ENCODE results near the gene APEX1.

APEX1 gene

DNA sequence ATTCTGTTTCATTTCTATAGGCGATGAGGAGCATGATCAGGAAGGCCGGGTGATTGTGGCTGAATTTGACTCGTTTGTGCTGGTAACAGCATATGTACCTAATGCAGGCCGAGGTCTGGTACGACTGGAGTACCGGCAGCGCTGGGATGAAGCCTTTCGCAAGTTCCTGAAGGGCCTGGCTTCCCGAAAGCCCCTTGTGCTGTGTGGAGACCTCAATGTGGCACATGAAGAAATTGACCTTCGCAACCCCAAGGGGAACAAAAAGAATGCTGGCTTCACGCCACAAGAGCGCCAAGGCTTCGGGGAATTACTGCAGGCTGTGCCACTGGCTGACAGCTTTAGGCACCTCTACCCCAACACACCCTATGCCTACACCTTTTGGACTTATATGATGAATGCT, 1.9 kb downstream of the APEX1 start:
- H3K9ac ChIP-seq (ENCODE audit: low read depth in 1 of 2, low read length in 2 of 2), result peak overlapping the region in 1 of 2 donors; percentile 10
- H3K27me3 ChIP-seq (ENCODE audit: control insufficient read depth in 1 of 2, insufficient read depth in 2 of 2, low read length in 2 of 2), result no peaks in the 10 kb centered on the region
- H3K4me1 ChIP-seq (ENCODE audit: control insufficient read depth in 1 of 2, insufficient read depth in 2 of 2, low read length in 2 of 2), result peaks cover 40 to 43% of the 10 kb centered on the region in 2 donors
- no peak overlapping the region for H3K27ac ChIP-seq (ENCODE audit: low read depth, low read length)
- no peaks in the 10 kb centered on the region for H3K9me3 ChIP-seq (ENCODE audit: control insufficient read depth in 1 of 2, low read length in 2 of 2)
- H3K36me3 ChIP-seq (ENCODE audit: control insufficient read depth in 1 of 2, insufficient read depth in 2 of 2, low read length in 2 of 2), result peaks cover 35 to 36% of the 10 kb centered on the region in 2 donors
- peak overlapping the region in 1 of 2 donors; percentile 0 for H3K4me3 ChIP-seq (ENCODE audit: low read depth in 1 of 2, low read length in 2 of 2)

DNA sequence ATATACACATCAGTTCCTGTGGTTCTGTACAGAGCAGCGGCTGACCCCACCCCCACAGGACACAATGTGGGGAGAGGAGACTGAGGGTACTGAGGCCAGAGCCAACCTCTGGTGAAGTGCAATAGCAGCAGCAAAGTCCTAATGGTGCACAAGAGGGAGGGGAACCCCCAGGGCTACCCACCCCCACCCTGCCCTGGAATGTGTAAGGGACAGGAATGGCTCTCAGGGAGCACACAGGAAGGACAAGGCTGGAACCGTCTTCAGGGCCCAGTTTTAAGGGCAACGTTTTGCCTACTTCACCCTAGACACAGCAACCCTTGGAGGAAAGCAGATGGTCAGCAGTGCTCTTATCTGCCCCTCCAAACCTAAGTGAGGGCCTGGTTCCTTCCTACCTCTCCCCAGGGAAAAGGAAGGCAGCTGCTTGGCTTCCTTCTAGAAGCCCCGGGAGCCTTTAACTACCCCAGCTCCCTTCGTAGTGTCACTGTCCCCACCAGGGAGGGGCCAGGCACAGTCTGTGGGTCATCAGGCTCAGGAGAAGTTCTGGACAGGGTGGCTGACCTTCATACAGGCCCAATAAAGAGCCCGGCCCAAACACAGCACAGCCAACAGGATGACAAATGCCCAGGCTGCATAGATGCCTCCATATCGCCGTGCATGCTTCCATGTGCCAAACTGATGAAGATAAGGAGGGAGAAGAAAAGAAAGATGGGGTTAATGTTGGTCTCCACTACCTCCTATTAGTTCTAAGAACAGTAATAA, 3.2 kb downstream of the APEX1 start:
- H3K9me3 ChIP-seq (ENCODE audit: control insufficient read depth in 1 of 2, low read length in 2 of 2), result no peaks in the 10 kb centered on the region
- H3K4me1 ChIP-seq (ENCODE audit: control insufficient read depth in 1 of 2, insufficient read depth in 2 of 2, low read length in 2 of 2), result peaks cover 47 to 50% of the 10 kb centered on the region in 2 donors
- no peaks in the 10 kb centered on the region for H3K27me3 ChIP-seq (ENCODE audit: control insufficient read depth in 1 of 2, insufficient read depth in 2 of 2, low read length in 2 of 2)
- no peak overlapping the region for H3K9ac ChIP-seq (ENCODE audit: low read depth in 1 of 2, low read length in 2 of 2)
- H3K27ac ChIP-seq (ENCODE audit: low read depth, low read length), result no peak overlapping the region
- H3K36me3 ChIP-seq (ENCODE audit: control insufficient read depth in 1 of 2, insufficient read depth in 2 of 2, low read length in 2 of 2), result peaks cover 30 to 32% of the 10 kb centered on the region in 2 donors
- H3K4me3 ChIP-seq (ENCODE audit: low read depth in 1 of 2, low read length in 2 of 2), result no peak overlapping the region

DNA sequence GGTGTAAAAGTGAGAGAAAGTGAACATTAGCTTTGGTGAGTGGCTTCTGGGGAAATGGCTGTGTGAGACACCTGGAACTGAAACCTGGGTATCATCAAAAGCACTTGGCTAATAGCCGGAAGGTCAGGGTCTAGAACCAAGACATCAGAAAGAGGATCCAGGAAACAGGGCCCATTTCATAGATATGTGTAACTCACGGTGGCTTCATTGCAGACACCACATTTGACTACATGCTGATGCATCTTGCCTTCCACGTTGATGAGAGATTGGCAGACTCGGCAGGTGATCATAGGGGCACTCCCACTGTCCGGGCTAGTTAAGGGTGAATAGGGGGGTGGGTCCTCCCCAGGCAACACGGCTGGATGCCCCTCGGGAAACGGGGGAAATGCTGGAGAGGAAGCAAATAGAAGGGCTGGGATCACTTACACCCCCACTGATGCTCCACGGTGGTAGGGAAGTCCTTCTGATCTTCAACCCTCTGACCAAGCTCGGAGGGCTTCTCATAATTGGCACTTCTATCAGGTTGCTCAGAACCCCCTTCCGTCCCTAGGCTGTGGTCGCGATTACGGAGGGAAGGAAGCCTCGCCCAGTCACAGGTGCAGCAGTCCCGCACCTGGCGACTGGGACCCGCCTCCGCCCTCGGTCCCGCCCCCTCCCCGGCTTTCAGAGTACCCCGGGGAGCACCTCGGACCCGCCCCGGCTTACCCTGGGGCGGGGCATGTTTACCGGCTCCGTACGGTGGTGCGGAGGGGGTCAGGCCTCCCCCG, 5.6 kb downstream of the APEX1 start:
- no peaks in the 10 kb centered on the region for H3K27me3 ChIP-seq (ENCODE audit: control insufficient read depth in 1 of 2, insufficient read depth in 2 of 2, low read length in 2 of 2)
- peaks cover 42 to 51% of the 10 kb centered on the region in 2 donors for H3K4me1 ChIP-seq (ENCODE audit: control insufficient read depth in 1 of 2, insufficient read depth in 2 of 2, low read length in 2 of 2)
- peak overlapping the region; percentile 92 to 96 for H3K9ac ChIP-seq (ENCODE audit: low read depth in 1 of 2, low read length in 2 of 2)
- peak overlapping the region; percentile 92 to 97 for H3K4me3 ChIP-seq (ENCODE audit: low read depth in 1 of 2, low read length in 2 of 2)
- H3K27ac ChIP-seq (ENCODE audit: low read depth, low read length), result peak overlapping the region; percentile 95
- peaks cover 30 to 32% of the 10 kb centered on the region in 2 donors for H3K36me3 ChIP-seq (ENCODE audit: control insufficient read depth in 1 of 2, insufficient read depth in 2 of 2, low read length in 2 of 2)
- no peaks in the 10 kb centered on the region for H3K9me3 ChIP-seq (ENCODE audit: control insufficient read depth in 1 of 2, low read length in 2 of 2)

DNA sequence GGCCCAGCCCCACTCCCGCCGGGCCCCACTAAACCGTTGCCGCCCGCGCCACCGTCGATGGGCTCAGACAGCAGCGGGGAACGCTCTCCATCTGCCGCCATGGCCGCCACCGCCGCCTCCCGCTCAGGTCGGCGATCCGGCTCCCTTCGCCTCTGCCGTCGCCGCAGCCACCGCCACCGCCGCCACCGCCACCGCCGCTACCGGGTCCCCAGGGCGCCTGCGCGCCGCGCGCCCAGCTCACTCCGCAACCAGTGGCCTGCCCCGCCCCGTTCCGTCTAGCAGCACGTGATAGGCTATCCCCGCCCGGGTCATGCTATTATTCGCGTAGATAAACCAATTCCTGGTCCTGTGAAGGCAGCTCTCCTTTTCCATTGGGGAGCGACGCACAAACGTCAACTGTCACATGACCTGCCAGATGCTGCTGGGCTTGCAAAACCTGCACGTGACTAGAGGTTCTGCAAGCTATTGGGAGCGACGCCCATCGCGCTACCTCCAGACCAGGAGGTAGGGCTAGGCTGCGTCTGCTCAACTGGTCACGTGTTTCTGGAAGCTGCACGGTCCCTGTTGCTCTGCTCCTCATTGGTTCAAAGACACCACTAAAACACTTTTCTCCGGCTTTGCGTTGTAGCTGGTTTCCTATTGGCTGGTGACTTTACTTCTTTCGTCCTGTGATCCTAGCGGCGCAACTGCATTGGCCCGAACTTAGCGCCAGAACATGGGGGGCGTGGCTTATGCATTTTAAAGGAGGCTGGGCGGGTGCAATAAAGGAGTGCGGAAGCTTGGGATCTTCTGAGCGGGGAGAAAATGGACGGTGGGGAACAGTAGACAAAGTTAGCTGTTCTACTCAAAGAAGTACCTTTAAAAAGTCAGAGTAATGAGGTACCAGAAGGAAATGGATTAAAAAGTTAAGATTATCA, 6.5 kb downstream of the APEX1 start, which contains the start of gene PIP4P1:
Gene PIP4P1, minus strand, starts transcription at position 210 of the 917 bp plus-strand sequence. Its CDS starts 109 bp downstream, at position 101.
- Histone ChIP-seq H3K4me1 (ENCODE audit: control insufficient read depth in 1 of 2, insufficient read depth in 2 of 2, low read length in 2 of 2) (peaks cover 33 to 44% of the 10 kb centered on the region in 2 donors), H3K4me3 (ENCODE audit: low read depth in 1 of 2, low read length in 2 of 2) (peak within 1 kb of the TSS; percentile 92 to 97), H3K27me3 (ENCODE audit: control insufficient read depth in 1 of 2, insufficient read depth in 2 of 2, low read length in 2 of 2) (no peaks in the 10 kb centered on the region), H3K9me3 (ENCODE audit: control insufficient read depth in 1 of 2, low read length in 2 of 2) (no peaks in the 10 kb centered on the region), H3K36me3 (ENCODE audit: control insufficient read depth in 1 of 2, insufficient read depth in 2 of 2, low read length in 2 of 2) (peaks cover 30 to 31% of the 10 kb centered on the region in 2 donors), H3K27ac (ENCODE audit: low read depth, low read length) (peak within 1 kb of the TSS; percentile 95), H3K9ac (ENCODE audit: low read depth in 1 of 2, low read length in 2 of 2) (peak within 1 kb of the TSS; percentile 92 to 96)

DNA sequence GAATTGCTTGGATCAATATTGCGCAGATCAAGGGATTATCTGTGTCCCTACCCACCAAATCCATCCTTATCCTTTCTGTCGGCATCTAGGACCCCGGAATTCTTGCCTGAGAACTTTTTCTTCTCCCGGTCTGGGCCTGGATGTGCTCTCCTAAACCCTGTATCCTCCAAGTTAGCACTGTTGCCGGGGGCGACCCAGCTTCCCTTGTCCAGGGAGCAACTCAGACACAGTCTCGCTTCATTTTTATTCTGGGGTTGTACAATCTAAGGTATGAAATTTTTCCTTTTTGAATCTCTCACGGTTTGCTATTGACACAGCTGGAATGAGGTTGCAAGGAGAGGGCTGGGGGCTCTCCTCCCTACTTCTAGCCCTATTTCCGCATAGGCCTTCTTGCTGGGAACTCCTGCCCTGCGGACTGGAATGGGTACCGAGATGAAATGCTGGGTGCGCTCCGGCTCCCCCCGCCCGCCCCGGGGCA, 13.8 kb downstream of the APEX1 start:
- peaks cover 18 to 34% of the 10 kb centered on the region in 2 donors for H3K4me1 ChIP-seq (ENCODE audit: control insufficient read depth in 1 of 2, insufficient read depth in 2 of 2, low read length in 2 of 2)
- no peaks in the 10 kb centered on the region for H3K27me3 ChIP-seq (ENCODE audit: control insufficient read depth in 1 of 2, insufficient read depth in 2 of 2, low read length in 2 of 2)
- peak overlapping the region; percentile 86 to 96 for H3K4me3 ChIP-seq (ENCODE audit: low read depth in 1 of 2, low read length in 2 of 2)
- peak overlapping the region; percentile 95 for H3K9ac ChIP-seq (ENCODE audit: low read depth in 1 of 2, low read length in 2 of 2)
- H3K9me3 ChIP-seq (ENCODE audit: control insufficient read depth in 1 of 2, low read length in 2 of 2), result no peaks in the 10 kb centered on the region
- H3K27ac ChIP-seq (ENCODE audit: low read depth, low read length), result no peak overlapping the region
- H3K36me3 ChIP-seq (ENCODE audit: control insufficient read depth in 1 of 2, insufficient read depth in 2 of 2, low read length in 2 of 2), result peaks cover 13 to 14% of the 10 kb centered on the region in 2 donors

DNA sequence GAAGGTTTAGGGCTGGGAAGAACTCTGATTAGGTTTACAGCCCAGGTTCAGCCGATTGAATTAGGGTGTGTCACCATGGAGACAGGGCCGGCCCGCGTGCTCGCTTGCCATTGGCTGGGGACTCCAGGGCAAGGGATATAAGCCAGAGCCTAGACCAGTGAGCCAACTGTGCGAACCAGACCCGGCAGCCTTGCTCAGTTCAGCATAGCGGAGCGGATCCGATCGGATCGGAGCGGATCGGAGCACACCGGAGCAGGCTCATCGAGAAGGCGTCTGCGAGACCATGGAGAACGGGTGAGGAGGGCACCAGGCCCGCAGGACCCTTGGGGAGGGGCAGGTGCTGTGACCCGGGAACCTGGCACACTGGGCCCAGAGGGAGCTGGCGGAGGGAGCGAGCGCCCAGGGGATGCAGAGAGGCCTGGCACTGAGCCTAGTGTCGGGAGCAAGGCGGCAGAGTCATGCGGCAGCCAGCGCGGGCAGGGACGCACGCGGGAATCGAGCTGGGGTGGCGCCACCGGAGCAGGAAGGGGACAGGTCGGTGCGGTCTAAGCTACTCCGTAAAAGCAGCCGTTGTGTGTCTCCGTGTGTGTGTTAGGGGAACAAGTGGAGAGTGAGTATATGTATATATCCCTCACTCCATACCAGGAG, 14.3 kb downstream of the APEX1 start, which contains the start of gene PNP:
Gene PNP, plus strand, starts transcription at position 165 of the 648 bp plus-strand sequence. Its CDS starts 119 bp downstream, at position 284.
- Histone ChIP-seq H3K4me3 (ENCODE audit: low read depth in 1 of 2, low read length in 2 of 2) (peak within 1 kb of the TSS; percentile 86 to 96), H3K27ac (ENCODE audit: low read depth, low read length) (peak within 1 kb of the TSS; percentile 94), H3K4me1 (ENCODE audit: control insufficient read depth in 1 of 2, insufficient read depth in 2 of 2, low read length in 2 of 2) (peaks cover 18 to 34% of the 10 kb centered on the region in 2 donors), H3K9me3 (ENCODE audit: control insufficient read depth in 1 of 2, low read length in 2 of 2) (no peaks in the 10 kb centered on the region), H3K9ac (ENCODE audit: low read depth in 1 of 2, low read length in 2 of 2) (peak within 1 kb of the TSS; percentile 95), H3K36me3 (ENCODE audit: control insufficient read depth in 1 of 2, insufficient read depth in 2 of 2, low read length in 2 of 2) (peaks cover 19 to 20% of the 10 kb centered on the region in 2 donors), H3K27me3 (ENCODE audit: control insufficient read depth in 1 of 2, insufficient read depth in 2 of 2, low read length in 2 of 2) (no peaks in the 10 kb centered on the region)

DNA sequence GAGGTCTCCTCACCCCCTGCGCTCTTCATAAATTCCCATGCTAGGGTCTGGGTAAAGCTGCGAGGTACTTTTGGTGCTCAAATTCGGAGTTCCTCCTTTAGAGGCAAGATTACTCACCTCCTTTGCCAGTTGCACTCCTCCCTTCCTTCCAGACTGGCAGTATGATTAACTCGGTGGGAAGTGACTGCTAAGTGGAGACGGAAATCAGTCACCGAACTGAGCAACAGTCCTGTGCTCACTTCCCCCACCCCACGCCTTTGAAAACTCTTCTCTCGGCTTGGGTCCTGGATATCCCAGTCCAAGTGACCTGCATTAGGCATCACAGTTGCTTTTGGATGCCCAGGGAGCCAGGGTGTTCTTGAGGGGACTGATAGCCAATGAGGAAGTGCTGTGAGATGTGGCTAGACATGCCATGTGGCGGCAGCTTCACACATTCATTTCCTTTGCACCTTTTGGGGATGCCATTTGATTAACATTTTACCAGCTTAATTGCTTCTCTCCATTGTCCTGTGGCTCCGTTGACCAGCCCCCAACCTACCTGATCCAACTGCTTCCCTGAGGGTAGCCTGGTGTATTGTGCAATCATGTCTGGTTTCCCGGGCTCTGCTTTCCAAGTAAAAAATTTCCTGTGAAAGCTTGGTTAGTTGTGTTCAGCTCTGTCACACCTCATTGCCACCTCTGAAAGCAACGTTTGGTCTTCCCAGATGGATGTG, 15.0 kb downstream of the APEX1 start:
- no peaks in the 10 kb centered on the region for H3K9me3 ChIP-seq (ENCODE audit: control insufficient read depth in 1 of 2, low read length in 2 of 2)
- H3K27ac ChIP-seq (ENCODE audit: low read depth, low read length), result peak overlapping the region; percentile 94
- H3K27me3 ChIP-seq (ENCODE audit: control insufficient read depth in 1 of 2, insufficient read depth in 2 of 2, low read length in 2 of 2), result no peaks in the 10 kb centered on the region
- H3K36me3 ChIP-seq (ENCODE audit: control insufficient read depth in 1 of 2, insufficient read depth in 2 of 2, low read length in 2 of 2), result peaks cover 25 to 26% of the 10 kb centered on the region in 2 donors
- peak overlapping the region; percentile 86 to 96 for H3K4me3 ChIP-seq (ENCODE audit: low read depth in 1 of 2, low read length in 2 of 2)
- peak overlapping the region; percentile 95 for H3K9ac ChIP-seq (ENCODE audit: low read depth in 1 of 2, low read length in 2 of 2)
- H3K4me1 ChIP-seq (ENCODE audit: control insufficient read depth in 1 of 2, insufficient read depth in 2 of 2, low read length in 2 of 2), result peaks cover 18 to 33% of the 10 kb centered on the region in 2 donors

DNA sequence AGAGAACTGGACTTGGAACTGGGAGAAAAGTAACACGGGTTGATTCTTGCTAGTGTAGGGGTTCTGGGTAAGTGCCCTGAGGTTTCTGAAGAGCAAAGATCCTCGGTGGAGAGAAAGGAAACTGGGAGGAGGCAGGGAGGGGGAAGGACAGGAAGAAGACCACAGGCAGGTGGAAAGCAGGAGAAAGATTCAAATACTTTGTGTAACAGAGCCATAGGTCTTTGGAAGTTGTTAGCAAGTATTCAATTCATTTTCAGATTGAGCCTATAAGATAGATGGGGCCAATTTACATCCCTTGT, 15.5 kb downstream of the APEX1 start:
- H3K27ac ChIP-seq (ENCODE audit: low read depth, low read length), result no peak overlapping the region
- no peaks in the 10 kb centered on the region for H3K9me3 ChIP-seq (ENCODE audit: control insufficient read depth in 1 of 2, low read length in 2 of 2)
- no peaks in the 10 kb centered on the region for H3K27me3 ChIP-seq (ENCODE audit: control insufficient read depth in 1 of 2, insufficient read depth in 2 of 2, low read length in 2 of 2)
- peak overlapping the region; percentile 86 to 96 for H3K4me3 ChIP-seq (ENCODE audit: low read depth in 1 of 2, low read length in 2 of 2)
- H3K4me1 ChIP-seq (ENCODE audit: control insufficient read depth in 1 of 2, insufficient read depth in 2 of 2, low read length in 2 of 2), result peaks cover 18 to 29% of the 10 kb centered on the region in 2 donors
- peak overlapping the region; percentile 95 for H3K9ac ChIP-seq (ENCODE audit: low read depth in 1 of 2, low read length in 2 of 2)
- H3K36me3 ChIP-seq (ENCODE audit: control insufficient read depth in 1 of 2, insufficient read depth in 2 of 2, low read length in 2 of 2), result peaks cover 28 to 31% of the 10 kb centered on the region in 2 donors
